PC-9 (cell line): ENCODE measurements around the gene NUB1.

Experiments
- CTCF ChIP-seq: fragments of 200-600 bp; sonication (generic); conservative IDR thresholded peaks from 2 replicates; pipeline ENCODE4 v1.6.1; 2017; ENCODE audit warnings: mixed run types, antibody characterized with exemption, mild to moderate bottlenecking, moderate library complexity
- EZH2 ChIP-seq: fragments of 200-600 bp; sonication (generic); IDR thresholded peaks from 2 replicates; pipeline ENCODE4 v1.8.0; 2017; ENCODE audit warnings: antibody characterized with exemption, low read depth

- TF ChIP-seq CTCF = no peak
- TF ChIP-seq EZH2 = no peak
Observed at GRCh38 chr7:151327022-151327421, 14.6 kb upstream of the NUB1 start.
